GM18873 (cell line): Measurements from ENCODE around the gene PCBD1.

Experiments used
- ATAC-seq: cut with Tn5 transposase; IDR thresholded peaks from one replicate; pipeline ENCODE4 v1.9.1; 2021; ENCODE audit warnings: mild to moderate bottlenecking, moderate library complexity, moderate number of reproducible peaks; ENCODE audit not compliant: unreplicated experiment, low FRiP score

Gene PCBD1

DNA sequence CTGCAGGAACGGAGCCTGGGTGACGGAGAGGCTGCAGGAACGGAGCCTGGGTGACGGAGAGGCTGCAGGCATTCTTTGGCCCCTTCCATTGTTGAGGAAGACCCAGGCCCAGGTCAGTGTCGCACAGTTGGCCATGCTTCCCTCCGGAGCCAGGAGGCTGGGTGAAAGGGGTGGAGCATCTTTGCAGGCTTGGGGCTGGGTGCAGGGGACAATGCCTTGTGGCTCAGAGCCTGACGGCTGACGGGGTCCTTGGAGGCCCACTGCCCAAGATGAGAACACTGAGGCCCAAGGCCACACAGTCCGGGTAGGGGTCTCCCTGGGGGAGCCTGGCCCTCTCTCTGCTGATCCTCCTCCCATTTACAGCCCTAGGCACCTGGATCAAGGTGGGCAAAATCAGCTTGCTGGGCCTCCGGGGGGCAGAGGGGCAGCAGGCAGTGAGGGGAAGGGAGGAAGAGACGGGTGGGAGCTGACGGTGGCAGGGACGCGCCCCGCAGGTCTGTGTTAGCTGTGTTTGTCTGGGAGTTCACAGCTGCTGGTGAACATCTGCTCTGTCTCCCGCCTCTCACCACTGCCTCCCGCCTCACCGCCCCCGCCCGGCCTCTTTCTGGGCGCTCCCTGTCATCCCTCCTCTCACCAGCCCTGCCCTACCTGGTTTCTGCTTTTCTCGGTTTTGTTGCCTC is 30.6 kb upstream of the PCBD1 start:
- ATAC-seq: no peak

DNA sequence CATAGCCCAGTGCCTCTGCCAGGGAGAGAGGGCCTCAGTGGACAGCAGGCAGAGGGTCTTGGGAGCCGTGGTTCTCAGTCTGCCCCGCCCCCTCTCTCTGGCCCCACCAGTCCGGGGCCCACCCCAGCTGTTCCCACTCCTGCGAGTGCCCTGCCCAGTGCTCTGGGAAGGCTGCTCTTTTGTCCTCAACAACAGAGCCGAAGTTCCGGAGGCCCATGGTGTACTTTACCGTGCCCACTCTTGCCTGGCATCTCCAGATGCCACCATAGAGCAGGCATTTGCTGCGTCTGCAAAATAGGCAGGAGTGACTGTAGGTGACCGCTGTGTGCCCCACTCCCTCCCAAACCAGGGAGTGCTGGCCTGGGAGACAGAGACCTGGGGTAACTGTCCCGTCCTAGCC is 29.3 kb upstream of the PCBD1 start:
- ATAC-seq: no peak

DNA sequence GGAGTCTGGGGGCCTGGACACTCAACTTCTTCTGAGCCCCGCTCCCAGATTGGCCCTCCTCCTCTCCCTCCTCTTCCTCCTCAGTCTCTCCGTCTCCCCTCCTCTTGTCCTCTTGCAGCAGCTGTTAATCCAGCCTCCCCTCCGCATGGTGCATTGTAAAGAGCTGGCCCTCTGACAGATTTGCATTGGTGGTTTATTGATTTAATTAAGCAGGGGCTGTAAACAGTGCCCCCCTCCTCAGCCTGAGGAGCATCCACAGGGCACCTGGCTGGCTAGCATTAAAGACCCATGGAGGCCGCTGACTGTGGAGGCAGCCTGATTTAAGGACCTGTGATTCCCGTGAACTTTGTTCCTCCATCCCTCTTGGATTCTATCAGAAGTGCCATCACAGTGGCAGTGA is 28.9 kb upstream of the PCBD1 start:
- no peak for ATAC-seq

DNA sequence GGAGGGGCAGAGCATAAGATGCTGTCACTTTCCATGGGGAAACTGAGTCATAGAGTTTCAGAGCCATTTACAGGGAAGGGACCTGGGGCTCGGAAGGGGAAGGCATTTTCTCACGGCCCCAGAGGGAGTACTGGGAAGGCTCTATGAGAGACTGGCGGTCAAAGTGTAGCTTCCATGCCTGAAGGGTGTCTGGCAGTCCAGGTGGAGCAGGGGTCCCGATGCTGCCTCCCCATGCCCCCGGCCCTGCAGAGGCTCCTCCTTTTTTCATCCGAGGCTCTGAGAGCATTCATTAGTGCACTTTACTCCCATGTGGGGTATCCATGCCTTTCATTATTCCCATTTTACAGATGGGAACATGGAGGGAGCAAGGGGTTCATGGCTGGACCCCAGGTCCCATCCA is 27.9 kb upstream of the PCBD1 start:
- no peak for ATAC-seq

DNA sequence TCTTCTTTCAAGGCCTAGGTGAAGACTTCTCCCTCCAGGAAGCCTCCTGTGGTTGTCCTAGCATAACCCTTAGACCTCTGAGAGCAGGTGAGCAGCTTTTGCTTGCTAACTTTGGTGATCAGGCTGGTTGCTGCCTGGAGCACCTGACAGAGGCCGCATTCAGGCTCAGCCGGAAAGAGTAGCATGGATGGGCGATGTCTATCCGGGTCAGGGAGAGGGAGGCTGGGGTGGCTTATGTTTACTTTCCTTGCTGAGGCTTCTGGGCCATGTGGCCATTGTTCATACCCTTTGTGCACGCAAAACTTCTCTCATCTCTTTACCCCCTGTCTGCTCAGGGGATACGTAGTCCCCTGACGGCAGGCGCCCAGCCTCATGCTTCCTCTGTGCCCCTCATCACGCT is 27.4 kb upstream of the PCBD1 start:
- ATAC-seq: no peak

GRCh38 chr10:70915206-70915605 is 26.8 kb upstream of the PCBD1 start:
- ATAC-seq: no peak

- no peak for ATAC-seq
Observed at GRCh38 chr10:70914316-70914864, 26.0 kb upstream of the PCBD1 start.

GRCh38 chr10:70913893-70914240 is 25.5 kb upstream of the PCBD1 start:
- no peak for ATAC-seq

DNA sequence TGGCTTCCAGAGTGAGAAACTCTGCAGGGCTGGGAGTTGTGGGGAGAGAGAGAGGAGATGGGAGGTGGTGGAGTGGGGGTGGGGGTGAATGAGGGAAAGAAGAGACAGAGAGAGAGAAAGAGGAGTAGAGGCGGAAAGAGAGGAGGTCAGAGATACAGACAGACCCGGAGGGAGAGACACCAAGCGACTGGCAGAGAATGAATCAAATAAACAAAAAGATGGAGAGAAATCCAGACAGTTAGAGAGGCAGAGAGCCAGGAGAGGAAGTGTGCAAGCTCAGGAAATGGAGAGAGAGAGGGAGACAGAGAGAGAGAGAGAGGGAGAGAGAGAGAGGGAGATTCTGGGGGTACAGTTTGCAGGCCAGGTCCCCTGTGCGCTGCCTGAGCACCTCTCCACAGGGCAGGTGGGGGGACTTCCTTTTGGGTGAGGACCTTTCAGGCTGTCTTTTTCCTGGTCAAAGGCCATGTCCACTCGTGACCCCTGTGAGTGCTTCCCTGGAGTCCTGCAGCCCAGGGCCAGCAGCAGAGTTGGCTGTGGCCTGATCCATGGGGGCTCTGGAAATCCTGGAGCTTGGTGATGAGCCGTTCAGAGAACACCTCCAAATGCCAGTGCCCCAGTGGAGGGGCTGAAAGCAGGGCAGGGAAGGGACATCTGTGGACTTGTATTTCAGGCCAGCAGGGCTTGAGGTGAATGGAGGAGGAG is 25.0 kb upstream of the PCBD1 start:
- no peak for ATAC-seq

GRCh38 chr10:70912556-70912955 is 24.2 kb upstream of the PCBD1 start:
- no peak for ATAC-seq

DNA sequence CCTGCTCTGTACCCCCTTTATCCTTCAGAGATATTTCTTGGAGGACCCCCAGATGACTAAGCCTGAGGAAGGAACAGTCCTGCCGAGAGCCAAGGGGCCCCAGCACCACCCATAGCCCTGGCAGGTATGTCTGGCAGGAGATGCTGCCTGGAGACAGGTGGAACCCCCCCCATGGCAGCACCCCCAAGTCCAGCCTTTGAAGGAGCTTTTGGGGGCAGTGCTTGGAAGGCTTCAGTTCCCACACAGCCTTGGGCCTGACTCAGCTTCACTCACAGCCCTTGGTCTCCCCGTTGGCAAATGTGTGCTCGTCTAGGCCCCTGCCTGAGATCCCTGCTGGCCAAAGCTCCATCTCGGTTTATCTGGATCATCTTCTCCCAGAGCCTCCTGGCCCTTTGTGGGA is 23.0 kb upstream of the PCBD1 start:
- ATAC-seq: no peak

DNA sequence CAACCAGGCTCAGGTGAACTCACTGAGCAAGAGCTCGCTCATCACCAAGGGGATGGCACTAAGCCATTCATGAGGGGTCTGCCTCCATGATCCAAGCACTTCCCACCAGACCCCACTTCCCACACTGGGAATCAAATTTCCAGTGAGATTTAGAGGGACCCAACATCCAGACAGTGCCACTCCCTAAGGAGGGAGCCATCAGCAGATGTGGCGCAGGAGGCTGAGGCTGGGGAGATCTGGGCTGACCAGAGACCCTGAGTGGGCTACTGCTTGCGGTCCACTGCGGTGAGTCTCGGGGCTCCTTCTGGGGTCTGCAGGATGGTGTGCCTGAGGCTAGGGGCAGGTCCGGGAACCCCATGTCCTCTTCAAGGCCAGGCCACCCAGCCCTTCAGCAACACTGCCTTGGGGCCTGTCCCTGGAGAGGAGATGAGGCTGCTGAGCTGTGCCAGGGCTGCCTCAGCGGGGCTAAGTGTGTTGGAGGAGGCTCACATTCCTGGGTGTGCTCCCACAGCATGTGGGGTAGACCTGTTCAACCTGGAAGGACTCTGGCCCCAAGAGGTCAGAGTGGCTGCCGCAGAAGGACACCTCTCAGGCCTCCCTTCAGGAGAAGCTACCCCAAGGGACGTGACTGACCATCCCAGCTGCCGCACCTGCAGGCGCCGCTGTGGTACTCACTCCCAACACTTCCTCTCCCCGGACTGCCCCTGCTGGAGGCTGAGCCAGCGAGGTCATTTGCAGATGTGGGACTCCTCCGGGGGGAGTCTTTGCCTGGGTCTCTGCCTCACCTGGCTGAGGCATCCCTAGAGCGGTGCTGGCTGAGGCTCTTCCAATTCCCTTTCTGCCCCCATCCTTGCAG is 22.3 kb upstream of the PCBD1 start:
- no peak for ATAC-seq

- no peak for ATAC-seq
Observed at GRCh38 chr10:70909326-70909935, 21.1 kb upstream of the PCBD1 start.

GRCh38 chr10:70908406-70909296 is 20.3 kb upstream of the PCBD1 start:
- no peak for ATAC-seq

DNA sequence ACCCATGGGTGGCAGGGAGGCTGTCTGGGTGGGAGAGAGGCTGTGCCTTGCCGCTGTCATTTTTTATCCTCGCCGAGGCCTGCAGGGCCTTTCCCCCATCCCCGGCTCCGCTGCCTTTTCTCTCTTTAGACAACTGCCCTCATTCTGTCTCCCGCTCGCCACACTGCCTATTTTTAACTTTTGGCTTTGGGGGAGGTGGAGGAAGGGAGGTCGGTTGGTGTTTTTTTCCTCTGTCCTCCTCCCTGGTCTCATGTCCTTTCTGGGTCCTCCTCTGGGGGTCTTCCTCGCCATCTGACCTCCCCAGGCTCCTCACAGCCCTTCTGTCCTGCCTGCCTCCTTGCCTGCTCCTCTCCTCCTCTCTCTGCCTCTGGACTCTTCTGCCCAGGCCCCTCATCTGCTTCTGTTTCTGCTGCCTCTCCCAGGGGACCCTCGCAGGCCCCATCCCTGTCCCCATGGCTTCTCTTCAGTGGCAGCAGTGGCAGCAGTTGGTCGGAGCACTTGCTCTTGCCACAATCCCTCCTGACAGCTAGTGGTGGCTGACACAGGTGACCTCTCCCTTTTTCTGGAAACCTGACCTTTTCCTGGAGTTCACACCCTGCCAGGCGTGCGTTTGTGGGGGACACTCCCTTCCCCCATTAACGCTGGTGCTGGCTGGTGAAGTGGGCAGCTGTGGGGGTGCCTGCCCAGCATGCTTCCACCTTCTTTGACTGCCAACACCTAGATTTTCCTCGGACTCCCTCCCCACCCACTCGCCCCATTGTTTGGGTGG is 19.5 kb upstream of the PCBD1 start:
- no peak for ATAC-seq

- no peak for ATAC-seq
Observed at GRCh38 chr10:70906953-70907636, 18.7 kb upstream of the PCBD1 start.

- ATAC-seq: no peak
Observed at GRCh38 chr10:70906031-70906783, 17.8 kb upstream of the PCBD1 start.
